Measurements from ENCODE around the gene KRT9.
"Not testable (repeated sequence)": the region's sequence is repeated elsewhere in the genome, so short reads cannot be mapped to it uniquely, and the experiment has no call there.

DNA sequence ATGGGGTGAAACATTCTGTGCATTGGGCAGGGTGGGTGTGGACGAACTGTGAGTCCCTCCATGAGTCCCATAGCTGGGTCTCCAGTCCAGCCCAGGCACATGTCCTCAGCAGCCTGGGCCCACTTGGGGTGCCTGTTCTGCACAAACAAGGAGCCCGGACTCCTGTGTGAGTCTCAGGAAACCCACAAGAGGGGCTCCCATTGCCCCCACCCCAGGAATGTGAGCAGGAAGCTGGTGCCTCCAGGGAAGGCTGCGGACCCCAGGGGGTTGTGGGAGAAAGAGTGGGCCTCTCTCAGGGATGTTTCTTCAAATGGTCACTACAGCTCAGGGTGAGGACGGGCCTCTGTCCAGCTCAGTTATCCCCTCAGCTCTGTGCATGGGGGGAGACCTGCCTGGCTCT is 44.6 kb upstream of the KRT9 start:
- TF ChIP-seq, protein P1, sequence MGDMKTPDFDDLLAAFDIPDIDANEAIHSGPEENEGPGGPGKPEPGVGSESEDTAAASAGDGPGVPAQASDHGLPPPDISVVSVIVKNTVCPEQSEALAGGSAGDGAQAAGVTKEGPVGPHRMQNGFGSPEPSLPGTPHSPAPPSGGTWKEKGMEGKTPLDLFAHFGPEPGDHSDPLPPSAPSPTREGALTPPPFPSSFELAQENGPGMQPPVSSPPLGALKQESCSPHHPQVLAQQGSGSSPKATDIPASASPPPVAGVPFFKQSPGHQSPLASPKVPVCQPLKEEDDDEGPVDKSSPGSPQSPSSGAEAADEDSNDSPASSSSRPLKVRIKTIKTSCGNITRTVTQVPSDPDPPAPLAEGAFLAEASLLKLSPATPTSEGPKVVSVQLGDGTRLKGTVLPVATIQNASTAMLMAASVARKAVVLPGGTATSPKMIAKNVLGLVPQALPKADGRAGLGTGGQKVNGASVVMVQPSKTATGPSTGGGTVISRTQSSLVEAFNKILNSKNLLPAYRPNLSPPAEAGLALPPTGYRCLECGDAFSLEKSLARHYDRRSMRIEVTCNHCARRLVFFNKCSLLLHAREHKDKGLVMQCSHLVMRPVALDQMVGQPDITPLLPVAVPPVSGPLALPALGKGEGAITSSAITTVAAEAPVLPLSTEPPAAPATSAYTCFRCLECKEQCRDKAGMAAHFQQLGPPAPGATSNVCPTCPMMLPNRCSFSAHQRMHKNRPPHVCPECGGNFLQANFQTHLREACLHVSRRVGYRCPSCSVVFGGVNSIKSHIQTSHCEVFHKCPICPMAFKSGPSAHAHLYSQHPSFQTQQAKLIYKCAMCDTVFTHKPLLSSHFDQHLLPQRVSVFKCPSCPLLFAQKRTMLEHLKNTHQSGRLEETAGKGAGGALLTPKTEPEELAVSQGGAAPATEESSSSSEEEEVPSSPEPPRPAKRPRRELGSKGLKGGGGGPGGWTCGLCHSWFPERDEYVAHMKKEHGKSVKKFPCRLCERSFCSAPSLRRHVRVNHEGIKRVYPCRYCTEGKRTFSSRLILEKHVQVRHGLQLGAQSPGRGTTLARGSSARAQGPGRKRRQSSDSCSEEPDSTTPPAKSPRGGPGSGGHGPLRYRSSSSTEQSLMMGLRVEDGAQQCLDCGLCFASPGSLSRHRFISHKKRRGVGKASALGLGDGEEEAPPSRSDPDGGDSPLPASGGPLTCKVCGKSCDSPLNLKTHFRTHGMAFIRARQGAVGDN (IDR thresholded peaks at IDR 0.05), result not testable (repeated sequence)
- TF ChIP-seq MEF2A (IDR thresholded peaks at IDR 0.05; ENCODE audit: insufficient read depth, low read depth, low read length), result not testable (repeated sequence)
